HG03354 (cell line): ENCODE measurements around the gene DOP1A.

ENCODE experiments used
- ATAC-seq: cut with Tn5 transposase; IDR thresholded peaks from one replicate; pipeline ENCODE4 v1.9.1; 2021; ENCODE audit warnings: mild to moderate bottlenecking; ENCODE audit not compliant: unreplicated experiment, poor library complexity, severe bottlenecking

The DOP1A gene

GRCh38 chr6:83072726-83073125 lies 5.3 kb downstream of the DOP1A start:
- ATAC-seq = no peak

GRCh38 chr6:83073615-83074014 lies 6.1 kb downstream of the DOP1A start:
- ATAC-seq = no peak

GRCh38 chr6:83083476-83083875 lies 16.0 kb downstream of the DOP1A start:
- no peak for ATAC-seq

GRCh38 chr6:83086751-83087150 lies 19.3 kb downstream of the DOP1A start:
- peak; percentile 99 for ATAC-seq

- no peak for ATAC-seq
These were observed 25.4 kb downstream of the DOP1A start for GRCh38 chr6:83092756-83093399.

GRCh38 chr6:83096791-83097190 lies 29.3 kb downstream of the DOP1A start:
- no peak for ATAC-seq

- ATAC-seq = no peak
These were observed 29.7 kb downstream of the DOP1A start for GRCh38 chr6:83097204-83097603.

GRCh38 chr6:83097675-83098074 lies 30.2 kb downstream of the DOP1A start:
- ATAC-seq = no peak

- ATAC-seq = no peak
These were observed 31.1 kb downstream of the DOP1A start for GRCh38 chr6:83098589-83098988.

GRCh38 chr6:83108378-83108777 lies 40.9 kb downstream of the DOP1A start:
- ATAC-seq = no peak

GRCh38 chr6:83113258-83113657 lies 45.8 kb downstream of the DOP1A start:
- ATAC-seq = no peak

GRCh38 chr6:83114164-83114563 lies 46.7 kb downstream of the DOP1A start:
- no peak for ATAC-seq

- no peak for ATAC-seq
These were observed 50.3 kb downstream of the DOP1A start for GRCh38 chr6:83117802-83118201.

- no peak for ATAC-seq
These were observed 52.4 kb downstream of the DOP1A start for GRCh38 chr6:83119742-83120300.

GRCh38 chr6:83124553-83124952 lies 57.1 kb downstream of the DOP1A start:
- ATAC-seq = no peak

- no peak for ATAC-seq
These were observed 58.0 kb downstream of the DOP1A start for GRCh38 chr6:83125425-83125824.

- ATAC-seq = no peak
These were observed 58.8 kb downstream of the DOP1A start for GRCh38 chr6:83126223-83126622.

GRCh38 chr6:83126807-83127206 lies 59.3 kb downstream of the DOP1A start:
- ATAC-seq = no peak

- no peak for ATAC-seq
These were observed 59.8 kb downstream of the DOP1A start for GRCh38 chr6:83127258-83127657.

GRCh38 chr6:83127976-83128375 lies 60.5 kb downstream of the DOP1A start:
- ATAC-seq = no peak

GRCh38 chr6:83132121-83132520 lies 64.7 kb downstream of the DOP1A start:
- no peak for ATAC-seq
